ENCODE measurements around the gene CPNE5. TPM values are rescaled to one million over a fixed set of nuclear protein-coding genes. Genes with fewer than 3 reads are reported as not detected.

CPNE5 gene
- total RNA-seq = 0.15 and 0.17 TPM in 2 replicates

GRCh38 chr6:36838896-36839748, at the start of gene CPNE5:
Gene CPNE5 (minus strand): TSS chr6:36839444. CDS start chr6:36839377, 67 bp downstream.
- no peak for DNase-seq (ENCODE audit: low read depth)

GRCh38 chr6:36888115-36888643, 48.9 kb upstream of the CPNE5 start:
- no peak for DNase-seq (ENCODE audit: low read depth)

GRCh38 chr6:36886950-36887618, 47.8 kb upstream of the CPNE5 start:
- DNase-seq (ENCODE audit: low read depth) = no peak

GRCh38 chr6:36885461-36886401, 46.5 kb upstream of the CPNE5 start, which contains the start of gene C6orf89:
Gene C6orf89 (plus strand): TSS chr6:36885952. CDS start chr6:36899445, 13,493 bp downstream.
- peak; percentile 93 for DNase-seq (ENCODE audit: low read depth)

DNA sequence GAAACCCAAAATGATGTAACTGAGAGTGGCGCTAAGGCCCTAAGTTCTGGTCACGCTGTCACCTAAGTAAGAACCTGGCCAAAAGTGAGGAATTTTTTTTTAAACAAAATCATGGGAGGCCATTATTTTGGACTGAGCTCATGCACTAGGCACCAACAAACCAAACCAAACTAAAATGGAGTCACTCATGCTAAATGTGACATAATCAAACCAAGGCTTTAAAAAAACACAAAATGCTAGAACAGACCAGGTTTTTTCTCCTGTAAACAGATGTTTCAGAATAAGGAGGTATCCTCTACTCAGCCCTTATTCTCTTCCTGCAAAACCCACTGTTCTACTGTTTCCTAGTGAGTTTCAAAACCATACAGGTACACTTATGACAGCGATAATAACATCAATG, 45.4 kb upstream of the CPNE5 start:
- DNase-seq (ENCODE audit: low read depth) = no peak

DNA sequence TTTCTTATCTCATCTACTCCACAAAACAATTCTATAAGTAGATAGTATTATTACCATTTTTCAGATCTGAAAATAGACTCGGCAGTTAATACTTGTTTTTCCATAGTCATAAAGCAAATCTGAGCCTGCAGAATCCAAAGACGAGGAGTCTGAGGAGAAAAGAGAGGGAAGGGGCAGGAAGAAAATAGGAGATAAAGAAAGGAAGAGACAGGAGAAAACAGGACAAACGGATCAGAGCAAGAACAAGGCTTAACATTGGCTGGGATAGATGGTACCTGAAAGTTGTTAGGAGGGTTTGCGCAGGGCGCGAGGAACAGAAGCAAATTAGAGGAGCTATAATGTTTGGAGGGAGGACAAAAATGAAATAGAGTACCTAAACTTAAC, 36.0 kb upstream of the CPNE5 start:
- DNase-seq (ENCODE audit: low read depth) = no peak

DNA sequence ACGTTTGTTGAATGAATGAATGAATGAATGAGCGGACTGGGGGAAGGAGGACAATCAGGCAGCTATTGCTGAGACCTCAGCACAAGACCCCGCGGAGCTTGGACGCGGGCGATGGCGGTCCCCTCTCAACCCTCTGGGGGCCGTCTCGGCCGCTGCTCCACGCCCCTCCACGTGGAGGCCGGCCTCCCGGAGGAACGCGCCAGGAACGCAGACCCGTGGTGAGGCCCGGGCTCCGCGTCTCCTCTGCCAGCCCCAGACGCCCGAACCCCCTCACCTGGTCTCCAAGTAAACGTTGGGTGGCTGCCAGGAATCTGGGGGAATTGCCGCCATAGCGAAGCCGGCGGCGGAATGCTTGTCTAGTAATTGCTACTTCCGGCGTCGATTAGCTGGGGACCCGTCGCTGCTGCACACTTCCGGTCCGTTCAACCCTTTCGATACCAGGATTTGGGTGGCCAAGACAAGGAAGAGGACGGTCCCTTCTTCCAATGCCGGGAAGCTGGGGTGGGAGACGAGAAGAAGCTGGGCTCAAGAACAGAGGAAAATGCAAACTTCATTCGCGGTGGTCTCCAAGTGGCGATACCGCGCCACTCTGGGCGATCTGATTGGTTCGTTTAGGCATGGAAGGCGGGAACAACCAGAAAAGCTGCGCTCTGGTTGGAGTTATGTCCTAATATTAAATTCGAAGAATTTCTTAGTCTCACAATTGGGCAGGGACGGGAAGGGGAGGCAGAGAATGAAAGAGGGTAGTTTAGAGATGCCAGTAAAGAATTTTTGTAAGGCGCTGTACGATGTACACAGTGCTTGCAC, 35.4 kb upstream of the CPNE5 start, which contains the start of gene PPIL1:
TSS of gene PPIL1 (minus strand) at position 361 of the 807 bp plus-strand sequence. CDS start at position 330, 31 bp downstream.
- DNase-seq (ENCODE audit: low read depth) = peak; percentile 86

DNA sequence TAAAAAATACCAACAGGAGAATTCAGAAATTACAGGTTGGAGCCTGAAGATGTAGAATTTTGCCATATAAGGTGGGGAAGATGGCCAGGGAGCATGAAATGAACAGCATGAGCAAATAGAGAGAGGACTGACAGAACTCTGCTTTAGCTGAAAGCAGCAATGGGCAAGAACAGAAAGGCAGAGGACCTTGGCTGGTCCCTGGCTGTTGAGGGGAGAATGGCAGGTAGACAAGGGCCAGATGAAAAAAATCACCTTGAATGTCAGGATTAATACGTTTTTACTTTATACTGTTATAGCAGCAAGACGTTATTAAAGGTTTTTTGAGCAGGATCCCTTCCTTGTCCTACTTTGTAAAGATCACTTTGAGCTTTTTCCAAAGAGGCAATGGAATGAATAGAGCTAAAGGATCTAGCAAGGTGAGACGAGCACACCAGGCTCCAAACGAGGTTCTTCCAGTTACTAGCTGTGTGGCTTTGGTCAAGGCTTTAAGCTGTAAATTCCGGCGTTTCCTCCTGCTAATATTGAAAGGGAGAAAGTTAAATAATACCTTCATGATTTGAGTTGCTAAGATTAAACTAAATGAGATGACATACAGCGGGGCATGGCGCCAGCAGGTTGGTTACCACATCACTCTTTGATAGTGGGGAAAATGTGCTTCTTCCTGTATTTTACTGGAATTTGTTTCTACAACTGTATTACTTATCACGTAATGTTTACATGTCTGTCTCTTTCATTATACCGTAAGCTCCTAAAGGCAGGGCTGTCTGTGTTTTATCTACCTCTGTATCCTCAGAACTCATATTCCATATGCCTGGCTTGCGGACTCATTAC, 34.6 kb upstream of the CPNE5 start:
- DNase-seq (ENCODE audit: low read depth) = peak; percentile 28

- DNase-seq (ENCODE audit: low read depth) = no peak
Measured at GRCh38 chr6:36873115-36873514, 33.9 kb upstream of the CPNE5 start.

- DNase-seq (ENCODE audit: low read depth) = no peak
Measured at GRCh38 chr6:36871686-36872085, 32.4 kb upstream of the CPNE5 start.

DNA sequence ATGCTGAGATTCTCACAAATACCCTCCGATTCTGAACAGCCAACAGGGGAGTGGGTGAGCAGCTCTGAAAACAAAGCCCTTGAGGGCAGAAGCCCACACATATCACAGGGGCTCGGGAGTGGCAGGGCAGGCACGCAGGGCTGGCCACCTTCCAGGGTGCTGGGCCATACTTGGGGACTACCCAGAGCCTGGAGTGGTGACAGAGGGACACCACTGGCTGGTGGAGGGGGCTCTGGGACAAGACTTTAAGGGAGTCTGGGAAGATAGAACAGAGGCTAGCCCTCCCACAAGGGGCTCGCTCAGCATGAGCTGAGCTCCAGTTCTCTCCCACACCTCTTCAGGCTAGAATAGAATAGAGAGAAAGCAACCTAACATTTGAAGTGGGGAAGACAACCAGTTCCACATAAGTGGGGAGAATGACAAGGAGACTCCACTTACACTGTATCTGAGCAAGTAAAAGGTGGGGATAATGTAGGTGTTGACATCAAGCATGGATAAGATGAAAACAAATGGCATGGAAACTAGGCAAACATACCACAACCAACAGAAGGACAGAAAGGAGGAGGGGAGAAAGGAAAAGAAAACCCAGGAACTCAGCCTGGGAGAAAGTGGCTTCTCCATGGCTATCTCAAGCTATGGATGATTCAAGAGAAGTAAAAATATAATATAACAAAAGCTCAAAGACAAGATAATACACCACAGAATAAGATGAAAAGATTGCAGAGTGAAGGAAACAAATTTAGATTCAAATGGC, 28.4 kb upstream of the CPNE5 start:
- DNase-seq (ENCODE audit: low read depth) = no peak

- no peak for DNase-seq (ENCODE audit: low read depth)
Measured at GRCh38 chr6:36865835-36866234, 26.6 kb upstream of the CPNE5 start.

DNA sequence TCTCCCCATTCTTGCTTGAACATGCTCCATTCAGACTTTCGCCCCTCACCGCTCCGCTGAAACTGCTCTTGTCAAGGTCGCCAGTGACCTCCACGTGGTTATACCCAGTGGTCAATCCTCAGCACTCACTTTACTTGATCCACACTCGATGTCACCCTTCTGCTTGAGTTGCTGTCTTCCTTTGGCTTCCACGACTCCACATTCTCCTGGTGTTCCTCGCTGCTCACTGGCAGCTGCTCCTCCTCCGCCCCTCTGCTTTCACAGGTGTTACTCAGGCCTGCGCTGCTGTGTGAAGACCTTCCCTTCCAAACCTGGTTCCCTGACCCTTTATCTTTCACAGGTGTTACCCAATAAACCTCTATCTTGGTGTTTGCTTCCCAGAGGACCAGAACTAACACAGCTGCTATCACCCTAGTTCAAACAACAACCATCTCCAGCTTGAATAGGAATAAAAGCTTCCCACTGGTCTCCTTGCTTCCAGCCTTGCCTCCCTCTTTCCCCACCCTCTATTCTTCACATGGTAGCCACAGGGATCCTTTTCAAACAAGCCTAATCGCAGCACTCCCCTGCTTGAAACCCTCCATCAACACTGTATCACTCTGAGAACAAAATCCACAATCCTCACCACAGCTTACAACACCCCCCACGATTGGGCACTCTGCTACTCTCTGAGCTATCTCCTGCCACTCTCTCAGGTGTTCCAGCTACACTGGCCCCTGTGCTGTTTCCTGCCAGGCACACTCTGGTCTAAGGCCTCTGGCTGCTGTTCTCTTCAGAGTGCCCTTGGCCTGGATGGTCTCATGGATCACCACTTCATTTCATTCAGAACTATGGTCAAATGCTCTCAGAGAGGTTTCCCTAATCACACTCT, 24.7 kb upstream of the CPNE5 start:
- DNase-seq (ENCODE audit: low read depth) = no peak

- no peak for DNase-seq (ENCODE audit: low read depth)
Measured at GRCh38 chr6:36862848-36863382, 23.7 kb upstream of the CPNE5 start.

- DNase-seq (ENCODE audit: low read depth) = no peak
Measured at GRCh38 chr6:36862164-36862847, 23.1 kb upstream of the CPNE5 start.

- no peak for DNase-seq (ENCODE audit: low read depth)
Measured at GRCh38 chr6:36860126-36860525, 20.9 kb upstream of the CPNE5 start.

DNA sequence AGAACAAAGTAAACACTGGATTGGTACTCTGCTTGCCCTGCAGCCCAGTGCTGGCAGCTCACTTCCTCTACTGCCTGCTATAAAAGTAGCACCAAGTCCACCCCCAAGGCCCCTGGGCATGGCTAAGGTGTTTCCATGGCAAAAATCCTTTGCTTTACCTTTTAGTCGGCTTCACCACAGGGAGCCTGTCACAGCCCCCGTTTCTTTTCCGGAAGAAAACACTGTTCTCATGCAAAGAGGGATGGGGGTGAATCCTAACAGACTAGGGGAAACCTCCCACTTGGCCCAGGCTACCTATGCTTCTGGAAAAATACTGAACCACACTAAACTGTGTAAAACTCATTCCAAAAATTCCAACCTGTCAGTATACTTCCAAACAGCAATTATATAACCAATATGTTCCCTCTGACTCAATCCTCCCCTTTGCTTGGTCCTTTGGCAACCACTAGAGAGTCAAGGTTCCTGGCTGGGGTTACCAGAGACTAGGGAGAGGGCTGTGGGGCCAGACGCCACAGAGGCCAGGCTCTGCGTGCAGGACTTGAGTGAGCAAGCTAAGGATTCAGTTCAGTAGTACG, 19.2 kb upstream of the CPNE5 start:
- peak; percentile 28 for DNase-seq (ENCODE audit: low read depth)
